GM12878 (cell line): ENCODE data around the gene BCORL1. TPM values are rescaled to one million over a fixed set of nuclear protein-coding genes. Genes with fewer than 3 reads are reported as not detected.

ENCODE experiments used
- ASH2L ChIP-seq: fragments of 300-600, 200-600 bp; sonication (generic); IDR thresholded peaks from 2 replicates; pipeline ENCODE4 v1.6.1; 2017; ENCODE audit warnings: low read depth, mild to moderate bottlenecking, borderline replicate concordance
- BACH1 ChIP-seq: fragments of 450-650 bp; IDR thresholded peaks from 2 replicates; pipeline ENCODE4 v1.6.1; 2017; ENCODE audit warnings: mild to moderate bottlenecking, borderline replicate concordance
- CBX5 ChIP-seq: sonication (generic); IDR thresholded peaks from 2 replicates; pipeline ENCODE4 v1.6.1; 2016; ENCODE audit warnings: low read depth, moderate library complexity, mild to moderate bottlenecking, inconsistent platforms
- CEBPZ ChIP-seq: fragments of 150-350 bp; IDR thresholded peaks from 2 replicates; pipeline ENCODE4 v1.6.1; 2016; ENCODE audit warnings: low read depth, low read length
- FOS ChIP-seq: IDR thresholded peaks from 3 replicates; pipeline ENCODE4 v1.6.1; 2011; ENCODE audit warnings: borderline replicate concordance; ENCODE audit not compliant: insufficient read length; ENCODE audit errors: extremely low read depth
- GABPA ChIP-seq: IDR thresholded peaks from 2 replicates; pipeline ENCODE4 v1.6.1; 2014; ENCODE audit warnings: antibody characterized with exemption, low read depth, mild to moderate bottlenecking, inconsistent platforms
- HDGF ChIP-seq: fragments of 450-650 bp; IDR thresholded peaks from 2 replicates; pipeline ENCODE4 v1.6.1; 2016; ENCODE audit warnings: antibody characterized with exemption
- IKZF1 ChIP-seq: fragments of 450-650 bp; conservative IDR thresholded peaks from 2 replicates; pipeline ENCODE4 v1.6.1; 2017; ENCODE audit warnings: antibody characterized with exemption, mild to moderate bottlenecking
- JUNB ChIP-seq: IDR thresholded peaks from 2 replicates; pipeline ENCODE4 v1.6.1; 2016; ENCODE audit warnings: antibody characterized with exemption, mild to moderate bottlenecking
- KDM1A ChIP-seq: fragments of 200-600 bp; sonication (generic); IDR thresholded peaks from 2 replicates; pipeline ENCODE4 v1.6.1; 2016; ENCODE audit warnings: borderline replicate concordance
- NFXL1 ChIP-seq: fragments of 450-650 bp; IDR thresholded peaks from 2 replicates; pipeline ENCODE4 v1.6.1; 2017; ENCODE audit warnings: antibody characterized with exemption, mild to moderate bottlenecking, borderline replicate concordance
- PBX3 ChIP-seq: IDR thresholded peaks from 2 replicates; pipeline ENCODE4 v1.6.1; 2011; ENCODE audit warnings: mild to moderate bottlenecking, low read depth, low read length, moderate library complexity; ENCODE audit not compliant: insufficient replicate concordance
- POLR2A ChIP-seq: IDR thresholded peaks from 2 replicates; pipeline ENCODE4 v1.6.1; 2011; ENCODE audit warnings: low read depth, mild to moderate bottlenecking, low read length
- POLR2AphosphoS5 ChIP-seq: IDR thresholded peaks from 2 replicates; pipeline ENCODE4 v1.6.1; 2011; ENCODE audit warnings: mild to moderate bottlenecking, low read length, inconsistent platforms
- STAT3 ChIP-seq: IDR thresholded peaks from 2 replicates; pipeline ENCODE4 v1.6.1; 2011; ENCODE audit warnings: low read depth, low read length, improper control_type of control experiment
- TAF1 ChIP-seq: IDR thresholded peaks from 2 replicates; pipeline ENCODE4 v1.6.1; 2011; ENCODE audit warnings: mild to moderate bottlenecking, low read depth, low read length, borderline replicate concordance
- USF1 ChIP-seq: IDR thresholded peaks from 2 replicates; pipeline ENCODE4 v1.6.1; 2011; ENCODE audit warnings: borderline replicate concordance, low read depth, mild to moderate bottlenecking, moderate library complexity, mixed read lengths, low read length; ENCODE audit not compliant: insufficient read depth; ENCODE audit errors: extremely low read length
- ZBTB40 ChIP-seq: fragments of 450-650 bp; IDR thresholded peaks from 2 replicates; pipeline ENCODE4 v1.6.1; 2016; ENCODE audit warnings: mild to moderate bottlenecking, moderate library complexity, borderline replicate concordance
- ZNF24 ChIP-seq: fragments of 450-650 bp; IDR thresholded peaks from 2 replicates; pipeline ENCODE4 v1.6.1; 2017; ENCODE audit warnings: antibody characterized with exemption, mild to moderate bottlenecking
- polyA plus RNA-seq, 11 experiments: library from polyadenylated mRNA; depleted of rRNA in 4 of 11; unstranded in 6 of 11; stranded (reverse) in 5 of 11; fragments of >200 nt; fragmentation: Nextera tagmentation in 4 of 11; fragmentation: Illumina TruSeq in 1 of 11; extraction: Ambion mirVana in 4 of 11; extraction: Trizol in 1 of 11; gene quantifications; 1 replicate in 1 of 11; 2 replicates in 10 of 11; pipeline versions ENCODE4 v1.2.1 to v1.2.3, GENCODE V29; 2011 to 2016; ENCODE audit warnings: inconsistent platforms in 2 of 11, missing spikeins in 2 of 11, low read depth in 1 of 11
- total RNA-seq, 4 experiments: library from RNA; depleted of rRNA in 3 of 4; stranded (reverse); fragments of >200 nt in 3 of 4; fragmentation: Illumina TruSeq in 1 of 4; extraction: Trizol in 1 of 4; gene quantifications; 2 replicates each; pipeline versions ENCODE4 v1.2.1 to v1.2.3, GENCODE V29; 2013 to 2021

Gene BCORL1
- total and polyA plus RNA-seq, 10 of the 15 experiments (the other 5 are each of a cell fraction or from before 2014, with no cell fraction given): 0.16 to 7.2 (median 0.94) TPM

DNA sequence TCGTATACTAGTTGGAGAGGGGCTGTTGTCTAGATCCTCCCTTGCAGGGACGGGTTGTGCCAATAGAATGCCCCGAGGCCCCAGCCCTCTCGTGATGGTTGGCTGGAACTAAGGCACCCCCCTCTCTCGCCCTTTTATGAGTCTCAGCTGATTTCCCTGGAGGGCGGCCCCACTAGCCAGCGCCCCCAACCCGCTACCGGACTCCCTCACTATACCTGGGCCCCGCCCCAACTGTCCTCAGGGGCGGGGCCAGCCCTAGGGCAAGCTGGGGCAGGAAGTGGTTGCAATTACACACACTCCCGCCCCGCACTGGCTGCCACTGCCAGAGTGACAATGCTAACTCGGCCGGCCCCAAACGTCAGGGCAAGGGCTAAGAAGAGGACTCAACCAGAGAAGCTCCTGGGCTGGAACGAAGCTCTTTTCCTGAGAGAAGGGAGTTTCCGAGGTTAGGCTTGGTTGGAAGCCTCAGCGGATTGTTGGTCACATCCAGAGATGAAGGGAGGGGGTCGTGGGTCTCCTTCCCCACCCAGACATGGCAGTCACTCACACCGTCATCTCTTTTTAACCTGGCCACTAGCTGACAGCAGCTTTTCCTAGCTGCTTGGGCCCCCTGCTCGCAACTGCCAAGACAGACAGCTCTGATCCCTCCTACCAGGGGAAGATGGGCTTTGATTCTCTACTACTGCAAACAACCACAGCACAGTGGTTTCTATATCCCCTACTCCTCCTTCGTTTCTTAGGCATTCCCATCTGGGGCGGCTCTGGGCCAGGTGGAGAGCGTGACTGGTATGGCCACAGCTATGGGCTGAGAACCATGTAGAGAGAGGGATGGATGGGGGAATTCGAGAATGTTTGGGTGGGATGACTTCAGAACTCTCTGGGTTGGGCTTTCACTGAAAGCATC is 21.0 kb upstream of the BCORL1 start (continued):
- no peak for TF ChIP-seq STAT3
- no peak for TF ChIP-seq ZNF24
- TF ChIP-seq KDM1A: no peak
- TF ChIP-seq CBX5: no peak
- no peak for TF ChIP-seq TAF1
- peak; percentile 27; the same call in 1 of the 2 replicates for TF ChIP-seq IKZF1
- TF ChIP-seq ZBTB40: peak; percentile 33; the same call in 1 of the 2 replicates
- TF ChIP-seq FOS: no peak
- no peak for TF ChIP-seq BACH1
- TF ChIP-seq HDGF: no peak
- no peak for TF ChIP-seq USF1
- peak; percentile 78 for TF ChIP-seq POLR2A
- no peak for TF ChIP-seq CEBPZ
- no peak for TF ChIP-seq ASH2L
- TF ChIP-seq GABPA: no peak
- peak; percentile 60; the same call in 1 of the 2 replicates for TF ChIP-seq POLR2AphosphoS5
- TF ChIP-seq PBX3: peak; percentile 38
- TF ChIP-seq JUNB: no peak
- TF ChIP-seq NFXL1: no peak
